OCI-LY1 (cell line): ENCODE data around the gene IQSEC1.

Experiments used
- H2AFZ ChIP-seq: fragments of 200-600 bp; sonication (generic), shearing (Covaris generic); 2 replicates; pipeline ENCODE4 v1.6.0; 2014; ENCODE audit warnings: antibody characterized with exemption, mild to moderate bottlenecking, low read length
- H3F3A ChIP-seq: fragments of 200-600 bp; sonication (generic), shearing (Covaris generic); 2 replicates; pipeline ENCODE4 v1.6.0; 2014; ENCODE audit warnings: mild to moderate bottlenecking, antibody characterized with exemption, low read length, moderate library complexity; ENCODE audit not compliant: insufficient read depth
- H3K27ac ChIP-seq: fragments of 200-600 bp; sonication (generic); 2 replicates; pipeline ENCODE4 v1.5.1; 2014; ENCODE audit warnings: low read length, mixed run types, mild to moderate bottlenecking, low read depth; ENCODE audit not compliant: poor library complexity, severe bottlenecking
- H3K27me3 ChIP-seq: fragments of 200-600 bp; sonication (generic); 2 replicates; pipeline ENCODE4 v1.6.0; 2014; ENCODE audit warnings: antibody characterized with exemption, mild to moderate bottlenecking, low read length, moderate library complexity; ENCODE audit not compliant: insufficient read depth
- H3K36me3 ChIP-seq: fragments of 200-600 bp; sonication (generic); 2 replicates; pipeline ENCODE4 v1.6.1; 2014; ENCODE audit warnings: mild to moderate bottlenecking, antibody characterized with exemption, low read length, moderate library complexity, mixed read lengths; ENCODE audit not compliant: insufficient read depth
- H3K4me1 ChIP-seq: fragments of 200-600 bp; sonication (generic); 2 replicates; pipeline ENCODE4 v1.5.1; 2014; ENCODE audit warnings: mild to moderate bottlenecking, low read length, moderate library complexity; ENCODE audit not compliant: insufficient read depth, severe bottlenecking
- H3K4me2 ChIP-seq: fragments of 200-600 bp; sonication (generic), shearing (Covaris generic); 2 replicates; pipeline ENCODE4 v1.6.1; 2014; ENCODE audit warnings: low read length
- H3K4me3 ChIP-seq: fragments of 200-600 bp; sonication (generic); 2 replicates; pipeline ENCODE4 v1.5.1; 2014; ENCODE audit warnings: low read length, low read depth, mild to moderate bottlenecking, mixed read lengths; ENCODE audit not compliant: poor library complexity, severe bottlenecking
- H3K79me2 ChIP-seq: fragments of 200-600 bp; shearing (Covaris generic); 2 replicates; pipeline ENCODE4 v1.6.1; 2016; ENCODE audit warnings: mixed run types, low read length, mixed read lengths; ENCODE audit not compliant: insufficient read depth
- H3K9ac ChIP-seq: fragments of 200-600 bp; sonication (generic), shearing (Covaris generic); 2 replicates; pipeline ENCODE4 v1.6.1; 2014; ENCODE audit warnings: mild to moderate bottlenecking, low read length, mixed read lengths
- H3K9me2 ChIP-seq: fragments of 200-600 bp; sonication (generic), shearing (Covaris generic); 2 replicates; pipeline ENCODE4 v1.6.1; 2014; ENCODE audit warnings: low read depth, mild to moderate bottlenecking, low read length, mixed read lengths
- H3K9me3 ChIP-seq: fragments of 200-600 bp; shearing (Covaris generic); 2 replicates; pipeline ENCODE4 v1.6.1; 2014; ENCODE audit warnings: low read length, mixed read lengths
- H4K20me1 ChIP-seq: fragments of 200-600 bp; sonication (generic), shearing (Covaris generic); 2 replicates; pipeline ENCODE4 v1.6.0; 2016; ENCODE audit warnings: mild to moderate bottlenecking, low read length; ENCODE audit not compliant: insufficient read depth
- CTCF ChIP-seq: fragments of 200-600 bp; sonication (generic), shearing (Covaris generic); IDR thresholded peaks from 2 replicates; pipeline ENCODE4 v1.5.1; 2017; ENCODE audit warnings: mild to moderate bottlenecking, antibody characterized with exemption, low read length, moderate library complexity, mixed read lengths
- EZH2 ChIP-seq: fragments of 200-600 bp; sonication (generic), shearing (Covaris generic); IDR thresholded peaks from 2 replicates; pipeline ENCODE4 v1.8.0; 2017; ENCODE audit warnings: borderline replicate concordance, mixed run types, mild to moderate bottlenecking, antibody characterized with exemption, low read length, moderate library complexity, mixed read lengths

IQSEC1 gene

GRCh38 chr3:12932754-12933153, 140.5 kb downstream of the IQSEC1 start:
- H3K79me2 ChIP-seq = no peaks in the 10 kb centered on the region
- TF ChIP-seq CTCF = no peak
- TF ChIP-seq EZH2 = no peak
- H3K9ac ChIP-seq = no peak overlapping the region
- H3K4me2 ChIP-seq = no peak overlapping the region
- no peak overlapping the region for H3K27ac ChIP-seq
- H3F3A ChIP-seq = no peaks in the 10 kb centered on the region
- no peaks in the 10 kb centered on the region for H3K4me1 ChIP-seq
- H3K36me3 ChIP-seq = no peaks in the 10 kb centered on the region
- no peaks in the 10 kb centered on the region; the same call in 1 of the 2 replicates for H3K27me3 ChIP-seq
- no peaks in the 10 kb centered on the region for H3K9me2 ChIP-seq
- no peaks in the 10 kb centered on the region for H3K9me3 ChIP-seq
- no peak overlapping the region for H2AFZ ChIP-seq
- H4K20me1 ChIP-seq = no peaks in the 10 kb centered on the region
- no peak overlapping the region for H3K4me3 ChIP-seq

GRCh38 chr3:12932347-12932746, 140.9 kb downstream of the IQSEC1 start:
- no peaks in the 10 kb centered on the region for H4K20me1 ChIP-seq
- TF ChIP-seq EZH2 (no peak), CTCF (no peak)
- H3K9me3 ChIP-seq = no peaks in the 10 kb centered on the region
- H3F3A ChIP-seq = no peaks in the 10 kb centered on the region
- no peaks in the 10 kb centered on the region for H3K36me3 ChIP-seq
- H3K4me3 ChIP-seq = no peak overlapping the region
- H3K27me3 ChIP-seq = no peaks in the 10 kb centered on the region; the same call in 1 of the 2 replicates
- H3K9me2 ChIP-seq = no peaks in the 10 kb centered on the region
- no peak overlapping the region for H2AFZ ChIP-seq
- no peak overlapping the region for H3K9ac ChIP-seq
- H3K27ac ChIP-seq = no peak overlapping the region
- H3K4me1 ChIP-seq = no peaks in the 10 kb centered on the region
- H3K4me2 ChIP-seq = no peak overlapping the region
- H3K79me2 ChIP-seq = no peaks in the 10 kb centered on the region

GRCh38 chr3:12931273-12931905, 141.8 kb downstream of the IQSEC1 start:
- TF ChIP-seq EZH2 = no peak
- no peak for TF ChIP-seq CTCF
- Histone ChIP-seq H3K36me3 (no peaks in the 10 kb centered on the region), H3K27me3 (no peaks in the 10 kb centered on the region; the same call in 1 of the 2 replicates), H3K27ac (no peak overlapping the region), H2AFZ (no peak overlapping the region), H3F3A (no peaks in the 10 kb centered on the region), H4K20me1 (no peaks in the 10 kb centered on the region), H3K79me2 (no peaks in the 10 kb centered on the region), H3K9me3 (no peaks in the 10 kb centered on the region), H3K9ac (no peak overlapping the region), H3K4me1 (no peaks in the 10 kb centered on the region), H3K9me2 (no peaks in the 10 kb centered on the region), H3K4me2 (no peak overlapping the region), H3K4me3 (no peak overlapping the region)
